ENCODE data around the gene SND1.

GRCh38 chr7:128005759-128006159, 353.8 kb downstream of the SND1 start:
- TF ChIP-seq SP1 (IDR thresholded peaks at IDR 0.05) (no peak), FOXK2 (IDR thresholded peaks at IDR 0.05) (no peak), SUZ12 (IDR thresholded peaks at IDR 0.05) (no peak)
